ENCODE measurements around the gene SH2D6. TPM values are rescaled to one million over a fixed set of nuclear protein-coding genes. Genes with fewer than 3 reads are reported as not detected.

Gene SH2D6
- polyA plus RNA-seq, 1 donor from 2014 or later = not detected

DNA sequence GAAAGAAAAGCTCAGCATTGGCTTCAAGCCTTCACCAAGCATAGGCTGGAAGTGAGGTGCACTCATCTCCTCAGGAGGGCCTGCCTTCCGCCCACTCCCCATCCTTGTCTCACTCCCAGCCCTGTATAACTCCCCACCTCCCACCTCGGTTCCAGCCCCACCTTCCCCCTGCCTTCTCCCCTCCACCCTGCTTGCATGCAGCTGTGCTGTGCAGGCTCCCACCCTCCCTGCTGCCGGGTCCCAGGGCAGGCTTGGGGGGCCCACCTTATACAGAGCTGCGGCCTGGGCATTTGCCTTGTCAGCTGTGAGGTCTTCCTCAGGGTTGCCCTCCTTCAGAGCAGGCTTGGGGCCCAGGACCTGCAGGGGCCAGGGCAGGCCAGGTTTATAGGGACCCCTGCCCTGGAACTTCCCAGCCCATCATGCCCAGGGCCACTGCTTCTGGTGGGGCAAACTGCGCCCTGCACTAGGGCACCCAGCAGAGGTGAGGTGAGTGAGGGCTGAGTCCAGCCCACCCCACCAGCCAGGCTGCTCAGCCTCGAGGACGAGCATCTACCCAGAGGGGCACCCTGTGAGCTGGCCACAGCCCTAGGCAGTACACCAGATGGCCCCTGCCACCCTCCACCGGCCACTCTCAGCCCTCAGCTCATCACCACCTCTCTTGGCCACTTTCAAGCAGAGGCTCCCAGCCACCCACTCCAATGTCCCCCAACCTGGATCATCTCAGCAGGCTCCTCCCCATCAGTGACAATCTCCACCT, 19.9 kb upstream of the SH2D6 start:
- Histone ChIP-seq H3K27me3 (ENCODE audit: insufficient read depth, low read depth, low read length) (no peaks in the 10 kb centered on the region), H3K9me3 (ENCODE audit: low read length) (no peaks in the 10 kb centered on the region), H4K20me1 (ENCODE audit: insufficient read depth) (no peaks in the 10 kb centered on the region), H3K9me2 (ENCODE audit: insufficient read depth, low read length) (no peaks in the 10 kb centered on the region), H3K79me2 (replicated peaks; ENCODE audit: insufficient read depth, low read length) (no peaks in the 10 kb centered on the region), H3K9ac (ENCODE audit: low read length) (no peak overlapping the region), H3K36me3 (ENCODE audit: insufficient read depth, low read length) (no peaks in the 10 kb centered on the region), H2AFZ (ENCODE audit: low read depth, low read length) (no peak overlapping the region), H3K4me3 (ENCODE audit: low read length) (no peak overlapping the region), H3F3A (ENCODE audit: insufficient read depth, low read length, poor library complexity, severe bottlenecking) (no peaks in the 10 kb centered on the region), H3K4me2 (ENCODE audit: low read length) (no peak overlapping the region), H3K27ac (ENCODE audit: low read length) (no peak overlapping the region)
- TF ChIP-seq RAD21 (conservative IDR thresholded peaks at IDR 0.05) (no peak), TAF1 (IDR thresholded peaks at IDR 0.05; ENCODE audit: low read depth) (no peak), MXI1 (conservative IDR thresholded peaks at IDR 0.05; ENCODE audit: poor library complexity, severe bottlenecking) (no peak), SMC3 (conservative IDR thresholded peaks at IDR 0.05; ENCODE audit: poor library complexity) (no peak), POLR2AphosphoS5 (IDR thresholded peaks at IDR 0.05) (no peak), REST (IDR thresholded peaks at IDR 0.05; ENCODE audit: borderline replicate concordance) (no peak), EP300 (conservative IDR thresholded peaks at IDR 0.05; ENCODE audit: poor library complexity, severe bottlenecking) (no peak), EZH2 (IDR thresholded peaks at IDR 0.05; ENCODE audit: borderline replicate concordance, insufficient read depth, low read length, poor library complexity, severe bottlenecking) (no peak)
- TF ChIP-seq, protein P1, sequence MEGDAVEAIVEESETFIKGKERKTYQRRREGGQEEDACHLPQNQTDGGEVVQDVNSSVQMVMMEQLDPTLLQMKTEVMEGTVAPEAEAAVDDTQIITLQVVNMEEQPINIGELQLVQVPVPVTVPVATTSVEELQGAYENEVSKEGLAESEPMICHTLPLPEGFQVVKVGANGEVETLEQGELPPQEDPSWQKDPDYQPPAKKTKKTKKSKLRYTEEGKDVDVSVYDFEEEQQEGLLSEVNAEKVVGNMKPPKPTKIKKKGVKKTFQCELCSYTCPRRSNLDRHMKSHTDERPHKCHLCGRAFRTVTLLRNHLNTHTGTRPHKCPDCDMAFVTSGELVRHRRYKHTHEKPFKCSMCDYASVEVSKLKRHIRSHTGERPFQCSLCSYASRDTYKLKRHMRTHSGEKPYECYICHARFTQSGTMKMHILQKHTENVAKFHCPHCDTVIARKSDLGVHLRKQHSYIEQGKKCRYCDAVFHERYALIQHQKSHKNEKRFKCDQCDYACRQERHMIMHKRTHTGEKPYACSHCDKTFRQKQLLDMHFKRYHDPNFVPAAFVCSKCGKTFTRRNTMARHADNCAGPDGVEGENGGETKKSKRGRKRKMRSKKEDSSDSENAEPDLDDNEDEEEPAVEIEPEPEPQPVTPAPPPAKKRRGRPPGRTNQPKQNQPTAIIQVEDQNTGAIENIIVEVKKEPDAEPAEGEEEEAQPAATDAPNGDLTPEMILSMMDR (IDR thresholded peaks at IDR 0.05; ENCODE audit: poor library complexity, severe bottlenecking) = no peak

DNA sequence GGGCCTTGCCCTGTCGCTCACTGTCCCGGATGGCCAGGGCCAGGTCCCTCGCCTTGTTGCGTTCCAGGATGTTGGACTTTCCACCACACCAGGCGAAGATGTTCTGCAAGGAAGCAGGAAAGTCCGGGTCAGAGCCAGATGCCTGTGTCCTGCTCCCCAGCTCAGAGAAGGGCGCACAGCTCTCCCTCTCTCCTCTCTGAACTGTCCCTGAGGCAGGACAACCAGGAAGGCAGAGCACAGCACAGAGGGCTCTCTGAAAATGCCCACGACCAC, 19.4 kb upstream of the SH2D6 start:
- H3K36me3 ChIP-seq (ENCODE audit: insufficient read depth, low read length) = no peaks in the 10 kb centered on the region
- no peaks in the 10 kb centered on the region for H3K27me3 ChIP-seq (ENCODE audit: insufficient read depth, low read depth, low read length)
- no peaks in the 10 kb centered on the region for H4K20me1 ChIP-seq (ENCODE audit: insufficient read depth)
- H3K27ac ChIP-seq (ENCODE audit: low read length) = no peak overlapping the region
- no peak overlapping the region for H3K4me2 ChIP-seq (ENCODE audit: low read length)
- no peaks in the 10 kb centered on the region for H3K9me3 ChIP-seq (ENCODE audit: low read length)
- H3K4me3 ChIP-seq (ENCODE audit: low read length) = no peak overlapping the region
- no peaks in the 10 kb centered on the region for H3F3A ChIP-seq (ENCODE audit: insufficient read depth, low read length, poor library complexity, severe bottlenecking)
- no peak overlapping the region for H3K9ac ChIP-seq (ENCODE audit: low read length)
- no peak for TF ChIP-seq TAF1 (IDR thresholded peaks at IDR 0.05; ENCODE audit: low read depth)
- no peak for TF ChIP-seq MXI1 (conservative IDR thresholded peaks at IDR 0.05; ENCODE audit: poor library complexity, severe bottlenecking)
- TF ChIP-seq, protein P1 (IDR thresholded peaks at IDR 0.05; ENCODE audit: poor library complexity, severe bottlenecking) = no peak
- no peak for TF ChIP-seq POLR2AphosphoS5 (IDR thresholded peaks at IDR 0.05)
- TF ChIP-seq SMC3 (conservative IDR thresholded peaks at IDR 0.05; ENCODE audit: poor library complexity) = no peak
- TF ChIP-seq EZH2 (IDR thresholded peaks at IDR 0.05; ENCODE audit: borderline replicate concordance, insufficient read depth, low read length, poor library complexity, severe bottlenecking) = no peak
- no peak for TF ChIP-seq REST (IDR thresholded peaks at IDR 0.05; ENCODE audit: borderline replicate concordance)
- no peak for TF ChIP-seq RAD21 (conservative IDR thresholded peaks at IDR 0.05)
- TF ChIP-seq EP300 (conservative IDR thresholded peaks at IDR 0.05; ENCODE audit: poor library complexity, severe bottlenecking) = no peak
- H3K9me2 ChIP-seq (ENCODE audit: insufficient read depth, low read length) = no peaks in the 10 kb centered on the region
- no peaks in the 10 kb centered on the region for H3K79me2 ChIP-seq (replicated peaks; ENCODE audit: insufficient read depth, low read length)
- no peak overlapping the region for H2AFZ ChIP-seq (ENCODE audit: low read depth, low read length)
